Neuronal stem cell (in vitro differentiated cells): ENCODE results near the gene NCOR2.

Experiments used
- DNase-seq: peaks from one replicate; pipeline ENCODE4 v3.0.0-alpha.2; 2013; ENCODE audit warnings: low spot score
- H2AFZ ChIP-seq: one replicate; pipeline ENCODE4 v1.6.1; 2013; ENCODE audit warnings: mild to moderate bottlenecking, low read length, inconsistent platforms
- H2AK5ac ChIP-seq: 2 replicates; pipeline ENCODE4 v1.6.1; 2013; ENCODE audit warnings: low read depth, mild to moderate bottlenecking, inconsistent platforms, low read length, moderate library complexity, mixed read lengths
- H2BK120ac ChIP-seq: 2 replicates; pipeline ENCODE4 v1.6.1; 2013; ENCODE audit warnings: low read depth, mild to moderate bottlenecking, inconsistent platforms, low read length, moderate library complexity, mixed read lengths
- H2BK12ac ChIP-seq: one replicate; pipeline ENCODE4 v1.6.1; 2013; ENCODE audit warnings: low read length, inconsistent platforms
- H2BK15ac ChIP-seq: 2 replicates; pipeline ENCODE4 v1.6.1; 2013; ENCODE audit warnings: mild to moderate bottlenecking, low read length, inconsistent platforms, mixed read lengths
- H2BK5ac ChIP-seq: one replicate; pipeline ENCODE4 v1.6.1; 2013; ENCODE audit warnings: inconsistent platforms, mild to moderate bottlenecking, low read length, moderate library complexity
- H3K14ac ChIP-seq: one replicate; pipeline ENCODE4 v1.6.1; 2013; ENCODE audit warnings: low read length, inconsistent platforms
- H3K18ac ChIP-seq: 2 replicates; pipeline ENCODE4 v1.6.1; 2013; ENCODE audit warnings: low read length, inconsistent platforms
- H3K23ac ChIP-seq: 2 replicates; pipeline ENCODE4 v1.6.1; 2013; ENCODE audit warnings: low read depth, mild to moderate bottlenecking, mixed read lengths, low read length, inconsistent platforms; ENCODE audit not compliant: poor library complexity
- H3K27ac ChIP-seq: replicated peaks from 3 replicates; pipeline ENCODE4 v1.5.1; 2013; ENCODE audit warnings: low read length, inconsistent platforms
- H3K27me3 ChIP-seq, 3 experiments: 2 replicates each; pipeline ENCODE4 v1.6.1; 2013; ENCODE audit warnings: low read length in 3 of 3, mild to moderate bottlenecking in 2 of 3, inconsistent platforms in 1 of 3, low read depth in 1 of 3, mixed read lengths in 1 of 3, moderate library complexity in 1 of 3; ENCODE audit not compliant: control insufficient read depth in 3 of 3, insufficient read depth in 3 of 3
- H3K36me3 ChIP-seq, 2 donors: replicated peaks in 1 of 2; 2 replicates each; pipeline ENCODE4 v1.6.1; 2013; ENCODE audit warnings: low read length in 2 of 2; ENCODE audit not compliant: control insufficient read depth in 2 of 2, insufficient read depth in 2 of 2
- H3K4ac ChIP-seq: 2 replicates; pipeline ENCODE4 v1.6.1; 2013; ENCODE audit warnings: inconsistent platforms, mild to moderate bottlenecking, low read length, moderate library complexity
- H3K4me1 ChIP-seq, 2 donors: 1 replicate in 1 of 2; 2 replicates in 1 of 2; pipeline ENCODE4 v1.6.1; 2013; ENCODE audit warnings: low read length in 2 of 2, low read depth in 1 of 2; ENCODE audit not compliant: control insufficient read depth in 2 of 2, insufficient read depth in 1 of 2
- H3K4me2 ChIP-seq: one replicate; pipeline ENCODE4 v1.6.1; 2013; ENCODE audit warnings: mild to moderate bottlenecking, low read length, inconsistent platforms; ENCODE audit not compliant: insufficient read depth, poor library complexity, severe bottlenecking
- H3K4me3 ChIP-seq, 2 donors: 2 replicates each; pipeline ENCODE4 v1.5.1; 2013; ENCODE audit warnings: low read length in 2 of 2, mild to moderate bottlenecking in 2 of 2, inconsistent platforms in 1 of 2, moderate library complexity in 1 of 2
- H3K79me1 ChIP-seq: one replicate; pipeline ENCODE4 v1.6.1; 2013; ENCODE audit warnings: low read depth, mild to moderate bottlenecking, inconsistent platforms, low read length, moderate library complexity
- H3K9ac ChIP-seq: one replicate; pipeline ENCODE4 v1.6.1; 2013; ENCODE audit warnings: mild to moderate bottlenecking, low read depth, low read length, inconsistent platforms; ENCODE audit not compliant: poor library complexity
- H3K9me3 ChIP-seq, 2 donors: replicated peaks in 1 of 2; 2 replicates each; pipeline versions ENCODE3 to v1.6.1; 2013; ENCODE audit warnings: low read length in 2 of 2, mild to moderate bottlenecking in 2 of 2, inconsistent platforms in 1 of 2, low read depth in 1 of 2, mixed read lengths in 1 of 2, moderate library complexity in 1 of 2; ENCODE audit not compliant: control insufficient read depth in 2 of 2, insufficient read depth in 1 of 2
- H4K8ac ChIP-seq: one replicate; pipeline ENCODE4 v1.6.1; 2013; ENCODE audit warnings: low read depth, mild to moderate bottlenecking, inconsistent platforms, low read length, moderate library complexity
- H4K91ac ChIP-seq: one replicate; pipeline ENCODE4 v1.6.1; 2013; ENCODE audit warnings: low read length, low read depth, mild to moderate bottlenecking, inconsistent platforms; ENCODE audit not compliant: poor library complexity
- WGBS, 2 donors: extraction: QIAGEN DNeasy Blood & Tissue Kit; methylation state at CpG; one replicate each; pipeline ENCODE4 v1.1.7; 2013; ENCODE audit warnings: missing lambda C conversion rate in 2 of 2, mixed read lengths in 1 of 2; ENCODE audit not compliant: insufficient read length in 2 of 2, insufficient replicate concordance in 1 of 2; ENCODE audit errors: extremely low coverage in 2 of 2; 5-methylcytosine and 5-hydroxymethylcytosine counted together

The NCOR2 gene

DNA sequence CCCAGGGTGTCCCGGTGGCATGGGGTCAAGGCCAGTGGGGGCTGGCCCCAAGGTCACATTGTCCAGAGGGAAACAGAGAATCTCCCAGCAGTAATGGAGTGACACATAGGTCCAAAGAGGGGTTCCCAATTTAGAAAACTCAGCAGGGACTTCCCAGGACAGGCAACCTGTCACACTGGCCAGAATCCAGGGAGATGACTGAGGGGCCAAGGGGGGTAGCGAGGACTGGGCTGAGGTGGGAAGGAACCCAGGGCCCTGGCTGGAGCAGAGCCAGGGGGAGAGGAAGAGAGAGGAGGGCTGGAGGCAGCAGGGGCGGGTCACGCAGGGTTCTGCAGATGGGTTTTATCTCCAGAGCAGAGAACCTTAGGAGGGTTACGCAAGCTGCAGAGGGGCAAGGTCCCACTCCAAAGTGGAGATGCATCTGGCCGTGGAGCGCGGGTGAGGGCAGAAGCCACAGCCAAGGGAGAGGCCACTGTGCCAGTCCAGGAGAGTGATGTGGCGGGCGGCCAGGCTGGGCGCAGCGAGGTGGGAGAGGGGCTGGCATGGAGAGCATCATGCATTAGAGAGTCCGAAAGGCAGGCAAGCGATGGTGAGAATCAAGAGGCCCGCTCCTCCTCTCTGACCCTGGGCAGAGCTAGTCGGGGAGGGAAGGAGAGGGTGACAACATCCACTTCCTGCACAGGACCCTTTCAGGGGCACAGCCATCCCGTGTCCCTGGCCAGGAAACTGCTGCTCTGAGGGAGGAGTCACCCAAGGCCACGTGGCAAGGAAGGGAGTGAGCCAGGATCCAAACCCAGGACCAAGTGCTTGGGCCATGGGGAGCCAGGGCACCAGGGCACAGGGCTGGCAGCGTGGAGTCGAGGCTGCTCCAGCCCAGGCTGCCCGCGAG, 29.0 kb downstream of the NCOR2 start:
- peak overlapping the region; percentile 59 for H3K23ac ChIP-seq
- H2BK15ac ChIP-seq, result peak overlapping the region; percentile 31
- no peak overlapping the region for H2BK120ac ChIP-seq
- H3K9ac ChIP-seq, result peak overlapping the region; percentile 46
- peak overlapping the region; percentile 95 for H4K8ac ChIP-seq
- H3K4me3 ChIP-seq, result no peak overlapping the region
- DNase-seq, result no peak
- WGBS, 2 donors, result no CpG with 5 or more reads among the region's 22 CpGs
- H3K79me1 ChIP-seq, result peaks cover 27% of the 10 kb centered on the region
- H3K27me3 ChIP-seq, result no peaks in the 10 kb centered on the region
- peak overlapping the region; percentile 4 for H3K4me2 ChIP-seq
- H4K91ac ChIP-seq, result peak overlapping the region; percentile 94
- peak overlapping the region; percentile 59 for H2BK5ac ChIP-seq
- H2AFZ ChIP-seq, result no peak overlapping the region
- H3K9me3 ChIP-seq, result no peaks in the 10 kb centered on the region
- peak overlapping the region; percentile 87 for H3K18ac ChIP-seq
- H3K14ac ChIP-seq, result peak overlapping the region; percentile 4
- H3K4ac ChIP-seq, result peak overlapping the region; percentile 66
- H3K36me3 ChIP-seq, result peaks cover 2 to 4% of the 10 kb centered on the region in 2 donors
- peak overlapping the region; percentile 76 for H2AK5ac ChIP-seq
- peak overlapping the region; percentile 82 for H2BK12ac ChIP-seq
- H3K4me1 ChIP-seq, result peaks cover 15 to 28% of the 10 kb centered on the region in 2 donors
- no peak overlapping the region for H3K27ac ChIP-seq

DNA sequence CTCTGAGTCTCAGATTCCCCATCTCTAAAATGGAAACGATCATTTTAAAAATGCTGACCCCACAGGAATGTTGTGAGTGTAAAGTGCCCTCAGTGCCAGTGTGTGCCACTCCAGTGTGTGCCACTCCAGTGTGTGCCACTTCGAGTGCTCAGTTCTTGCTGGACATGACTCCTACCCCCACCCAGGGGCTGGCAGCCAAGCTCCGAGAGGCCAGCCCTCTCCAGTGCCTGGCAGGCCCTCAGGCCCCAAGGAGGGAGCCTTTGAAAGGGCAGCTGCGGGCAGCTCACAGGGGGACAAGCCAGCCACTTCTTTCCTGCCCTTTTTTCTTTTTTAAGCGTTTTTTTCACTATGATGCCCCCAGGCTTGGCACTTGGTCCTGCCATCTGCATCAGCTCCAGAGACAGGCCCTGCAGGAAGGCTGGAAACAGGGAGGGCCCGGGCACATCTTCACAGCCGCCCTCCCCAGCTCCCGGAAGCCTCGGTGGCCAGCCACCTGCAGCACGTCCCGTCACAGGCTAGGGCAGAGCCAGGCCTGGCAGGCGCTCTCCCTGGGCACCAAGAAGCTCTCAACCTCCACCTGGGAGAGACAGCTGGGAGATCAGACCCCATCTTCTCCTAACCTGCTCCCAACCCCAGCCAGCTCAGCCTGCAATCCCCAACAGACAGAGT, 29.8 kb downstream of the NCOR2 start:
- H2AFZ ChIP-seq, result no peak overlapping the region
- peaks cover 13 to 28% of the 10 kb centered on the region in 2 donors for H3K4me1 ChIP-seq
- no peak overlapping the region for H3K4me2 ChIP-seq
- H3K4ac ChIP-seq, result no peak overlapping the region
- H3K4me3 ChIP-seq, result no peak overlapping the region
- no peaks in the 10 kb centered on the region for H3K27me3 ChIP-seq
- peak overlapping the region; percentile 59 for H3K23ac ChIP-seq
- no peak overlapping the region for H3K14ac ChIP-seq
- H4K91ac ChIP-seq, result no peak overlapping the region
- H4K8ac ChIP-seq, result no peak overlapping the region
- peak overlapping the region; percentile 7 for H3K18ac ChIP-seq
- H3K9ac ChIP-seq, result no peak overlapping the region
- peak overlapping the region; percentile 59 for H2BK5ac ChIP-seq
- no peak overlapping the region for H2BK12ac ChIP-seq
- H3K9me3 ChIP-seq, result no peaks in the 10 kb centered on the region
- no CpG with 5 or more reads among the region's 12 CpGs for WGBS, 2 donors
- peaks cover 27% of the 10 kb centered on the region for H3K79me1 ChIP-seq
- no peak overlapping the region for H3K27ac ChIP-seq
- no peak overlapping the region for H2BK120ac ChIP-seq
- H2BK15ac ChIP-seq, result no peak overlapping the region
- H2AK5ac ChIP-seq, result no peak overlapping the region
- peaks cover 2 to 4% of the 10 kb centered on the region in 2 donors for H3K36me3 ChIP-seq
- no peak for DNase-seq

- no peak overlapping the region for H2BK12ac ChIP-seq
- no peak overlapping the region for H3K4me3 ChIP-seq
- no peak overlapping the region for H2BK120ac ChIP-seq
- H2BK5ac ChIP-seq, result no peak overlapping the region
- H2AFZ ChIP-seq, result no peak overlapping the region
- no peaks in the 10 kb centered on the region for H3K9me3 ChIP-seq
- no peak overlapping the region for H4K91ac ChIP-seq
- H3K9ac ChIP-seq, result no peak overlapping the region
- WGBS, 2 donors, result no CpG with 5 or more reads among the region's 9 CpGs
- peaks cover 2 to 4% of the 10 kb centered on the region in 2 donors for H3K36me3 ChIP-seq
- peaks cover 20 to 29% of the 10 kb centered on the region in 2 donors for H3K4me1 ChIP-seq
- H3K4ac ChIP-seq, result no peak overlapping the region
- no peak overlapping the region for H3K14ac ChIP-seq
- no peak overlapping the region for H3K18ac ChIP-seq
- H2BK15ac ChIP-seq, result no peak overlapping the region
- H3K27ac ChIP-seq, result no peak overlapping the region
- H3K23ac ChIP-seq, result no peak overlapping the region
- no peak overlapping the region for H3K4me2 ChIP-seq
- H4K8ac ChIP-seq, result no peak overlapping the region
- H2AK5ac ChIP-seq, result no peak overlapping the region
- DNase-seq, result no peak
- peaks cover 27% of the 10 kb centered on the region for H3K79me1 ChIP-seq
- no peaks in the 10 kb centered on the region for H3K27me3 ChIP-seq
These were observed 30.8 kb downstream of the NCOR2 start for GRCh38 chr12:124536641-124537040.
